ENCODE measurements around the gene SIGLEC9.

SIGLEC9 gene

GRCh38 chr19:51096473-51097165 is 28.1 kb upstream of the SIGLEC9 start:
- peaks cover 17% of the 10 kb centered on the region for H3K4me1 ChIP-seq (ENCODE audit: control insufficient read depth, insufficient read depth, low read length)
- H3K27ac ChIP-seq (ENCODE audit: extremely low read depth, low read depth, low read length) = no peak overlapping the region
- H3K4me3 ChIP-seq (ENCODE audit: low read depth, low read length) = no peak overlapping the region
- H3K9me3 ChIP-seq (ENCODE audit: control insufficient read depth, insufficient read depth, low read depth, low read length) = no peaks in the 10 kb centered on the region
- peaks cover under 1 to 26% of the 10 kb centered on the region in 2 experiments; a peak in 2 of 3 replicates for H3K36me3 ChIP-seq (ENCODE audit: control insufficient read depth in 2 of 2, insufficient read depth in 1 of 2, low read length in 2 of 2)
- ChIA-PET POLR2A (interaction anchor here (0.8 kb wide), 1 partner anchor 292 kb away, joined by 3 read pairs; no protein-coding TSS in a partner anchor), CTCF (interaction anchor here (0.5 to 7.0 kb wide), 39 partner anchors 11 to 1763 kb away, joined by 3 to 177 read pairs (median 4); partner anchors contain the start of genes CTU1 and KLK10)
- 0 out of 2 replicates have a peak, but pooled peaks have one; percentile 2 for TF ChIP-seq ZNF654 (tag by site-specific recombination; IDR thresholded peaks at IDR 0.05; ENCODE audit: low read depth)
- TF ChIP-seq ZBTB6 (tag by site-specific recombination; IDR thresholded peaks at IDR 0.05) = no peak
- no peak for TF ChIP-seq OSR2 (tag by site-specific recombination; IDR thresholded peaks at IDR 0.05)
- no peak for TF ChIP-seq ZNF561 (tag by site-specific recombination; IDR thresholded peaks at IDR 0.05; ENCODE audit: borderline replicate concordance)
- TF ChIP-seq ZNF777 (tag by site-specific recombination; IDR thresholded peaks at IDR 0.05; ENCODE audit: borderline replicate concordance) = no peak
- no peak for TF ChIP-seq ZNF48 (tag by site-specific recombination; IDR thresholded peaks at IDR 0.05)
- no peak for TF ChIP-seq GLIS2 (tag by site-specific recombination; IDR thresholded peaks at IDR 0.05)
- TF ChIP-seq ZBTB21 (tag by site-specific recombination; IDR thresholded peaks at IDR 0.05) = no peak
- TF ChIP-seq REST (tag by site-specific recombination; IDR thresholded peaks at IDR 0.05) = no peak
- TF ChIP-seq CTCF (tag by site-specific recombination; IDR thresholded peaks at IDR 0.05) = peak; percentile 39; the same call in 1 of the 2 replicates
- TF ChIP-seq ZNF341 (tag by site-specific recombination; IDR thresholded peaks at IDR 0.05; ENCODE audit: low read depth) = peak; percentile 46

GRCh38 chr19:51097166-51097738 is 27.5 kb upstream of the SIGLEC9 start:
- H3K4me1 ChIP-seq (ENCODE audit: control insufficient read depth, insufficient read depth, low read length) = peaks cover 13% of the 10 kb centered on the region
- no peaks in the 10 kb centered on the region for H3K9me3 ChIP-seq (ENCODE audit: control insufficient read depth, insufficient read depth, low read depth, low read length)
- no peak overlapping the region for H3K4me3 ChIP-seq (ENCODE audit: low read depth, low read length)
- ChIA-PET CTCF (interaction anchor here (0.6 to 7.0 kb wide), 24 partner anchors 11 to 559 kb away, joined by 3 to 177 read pairs (median 4); partner anchors contain the start of genes CTU1 and KLK10), POLR2A (interaction anchor here (0.8 kb wide), 1 partner anchor 292 kb away, joined by 3 read pairs; no protein-coding TSS in a partner anchor)
- peaks cover 7 to 28% of the 10 kb centered on the region in 2 experiments; a peak in 2 of 3 replicates for H3K36me3 ChIP-seq (ENCODE audit: control insufficient read depth in 2 of 2, insufficient read depth in 1 of 2, low read length in 2 of 2)
- no peak overlapping the region for H3K27ac ChIP-seq (ENCODE audit: extremely low read depth, low read depth, low read length)
- no peak for TF ChIP-seq ZNF184 (tag by site-specific recombination; IDR thresholded peaks at IDR 0.05)
- TF ChIP-seq ZBTB20 (tag by site-specific recombination; IDR thresholded peaks at IDR 0.05) = no peak
- TF ChIP-seq SETDB1 (IDR thresholded peaks at IDR 0.05; ENCODE audit: insufficient read length, low read length) = no peak
- TF ChIP-seq ZNF621 (tag by site-specific recombination; IDR thresholded peaks at IDR 0.05) = no peak
- no peak for TF ChIP-seq ZNF350 (tag by site-specific recombination; IDR thresholded peaks at IDR 0.05)
- no peak for TF ChIP-seq ZBTB1 (tag by site-specific recombination; IDR thresholded peaks at IDR 0.05)
- no peak for TF ChIP-seq ZNF76 (tag by site-specific recombination; IDR thresholded peaks at IDR 0.05; ENCODE audit: borderline replicate concordance, low read depth)
- TF ChIP-seq ZNF654 (tag by site-specific recombination; IDR thresholded peaks at IDR 0.05; ENCODE audit: low read depth) = peak; percentile 15; the same call in 1 of the 2 replicates
- no peak for TF ChIP-seq ZNF664 (tag by site-specific recombination; IDR thresholded peaks at IDR 0.05)
- TF ChIP-seq ZNF324 (tag by site-specific recombination; IDR thresholded peaks at IDR 0.05) = no peak
- no peak for TF ChIP-seq ZSCAN5A (tag by site-specific recombination; IDR thresholded peaks at IDR 0.05)
- TF ChIP-seq HOXA7 (CRISPR knock-in tag; IDR thresholded peaks at IDR 0.05; ENCODE audit: borderline replicate concordance) = no peak
- TF ChIP-seq GLIS1 (tag by site-specific recombination; IDR thresholded peaks at IDR 0.05) = 0 out of 2 replicates have a peak, but pooled peaks have one; percentile 5
- no peak for TF ChIP-seq SCRT1 (tag by site-specific recombination; IDR thresholded peaks at IDR 0.05; ENCODE audit: borderline replicate concordance)
- TF ChIP-seq ZNF366 (tag by site-specific recombination; conservative IDR thresholded peaks at IDR 0.05) = no peak
- no peak for TF ChIP-seq ZNF677 (tag by site-specific recombination; IDR thresholded peaks at IDR 0.05)
- no peak for TF ChIP-seq KLF9 (tag by site-specific recombination; IDR thresholded peaks at IDR 0.05; ENCODE audit: low read depth)

Measured in HEK293 (cell line).